CD4-positive, alpha-beta T cell treated with Interleukin-6 for 4 hours (primary cell): Measurements from ENCODE around the gene APBB3.
A peak's percentile ranks its signal among the peaks of the same experiment; 100 is the strongest.

Source experiments
- DNase-seq: peaks from one replicate; pipeline ENCODE4 v3.0.0-alpha.2; 2020; ENCODE audit warnings: mixed read lengths

Gene APBB3

DNA sequence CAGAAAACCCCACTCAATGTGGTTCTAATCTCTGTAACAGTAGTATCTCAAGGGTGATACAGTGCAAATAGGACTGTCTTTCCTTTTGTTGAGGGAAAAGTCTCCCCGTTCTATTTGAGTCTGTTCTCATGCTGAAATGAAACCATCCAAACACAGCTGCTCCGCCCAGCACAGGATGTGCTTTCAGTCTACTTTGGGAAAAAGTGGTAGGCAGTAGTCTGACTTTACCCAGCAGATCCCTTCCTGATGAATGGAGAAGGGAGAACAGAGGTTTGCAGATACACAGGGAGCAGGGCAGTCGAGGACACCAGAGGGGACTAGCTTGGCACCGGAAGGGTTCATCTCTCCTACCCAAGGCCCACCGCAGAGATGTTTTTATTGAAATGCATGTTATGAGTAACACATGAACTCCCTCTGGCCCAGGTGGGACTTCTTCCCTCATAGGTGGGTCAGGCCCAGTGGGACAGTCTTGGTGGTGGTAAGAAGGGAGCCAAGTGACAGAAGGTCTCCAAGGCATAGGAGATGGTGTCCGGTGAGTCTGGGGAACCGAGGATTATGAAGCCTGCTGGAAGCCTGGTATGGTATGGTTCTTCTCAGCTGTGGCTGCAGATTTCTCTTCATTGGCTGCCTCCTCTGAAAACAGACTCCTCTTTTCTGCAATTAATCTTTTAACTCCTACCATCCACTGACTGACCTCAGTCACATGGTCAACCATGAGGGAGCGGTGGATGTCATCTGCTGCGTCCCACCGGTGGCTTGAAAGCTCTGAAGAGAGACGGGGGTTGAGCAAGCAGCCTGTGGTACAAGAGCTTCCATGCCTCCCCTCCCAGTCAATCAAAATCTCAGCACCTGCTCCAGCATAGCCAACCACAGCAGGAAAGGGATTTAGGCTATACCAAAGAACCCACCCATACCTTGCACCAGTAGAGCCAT is 14.0 kb downstream of the APBB3 start:
- DNase-seq, result no peak

DNA sequence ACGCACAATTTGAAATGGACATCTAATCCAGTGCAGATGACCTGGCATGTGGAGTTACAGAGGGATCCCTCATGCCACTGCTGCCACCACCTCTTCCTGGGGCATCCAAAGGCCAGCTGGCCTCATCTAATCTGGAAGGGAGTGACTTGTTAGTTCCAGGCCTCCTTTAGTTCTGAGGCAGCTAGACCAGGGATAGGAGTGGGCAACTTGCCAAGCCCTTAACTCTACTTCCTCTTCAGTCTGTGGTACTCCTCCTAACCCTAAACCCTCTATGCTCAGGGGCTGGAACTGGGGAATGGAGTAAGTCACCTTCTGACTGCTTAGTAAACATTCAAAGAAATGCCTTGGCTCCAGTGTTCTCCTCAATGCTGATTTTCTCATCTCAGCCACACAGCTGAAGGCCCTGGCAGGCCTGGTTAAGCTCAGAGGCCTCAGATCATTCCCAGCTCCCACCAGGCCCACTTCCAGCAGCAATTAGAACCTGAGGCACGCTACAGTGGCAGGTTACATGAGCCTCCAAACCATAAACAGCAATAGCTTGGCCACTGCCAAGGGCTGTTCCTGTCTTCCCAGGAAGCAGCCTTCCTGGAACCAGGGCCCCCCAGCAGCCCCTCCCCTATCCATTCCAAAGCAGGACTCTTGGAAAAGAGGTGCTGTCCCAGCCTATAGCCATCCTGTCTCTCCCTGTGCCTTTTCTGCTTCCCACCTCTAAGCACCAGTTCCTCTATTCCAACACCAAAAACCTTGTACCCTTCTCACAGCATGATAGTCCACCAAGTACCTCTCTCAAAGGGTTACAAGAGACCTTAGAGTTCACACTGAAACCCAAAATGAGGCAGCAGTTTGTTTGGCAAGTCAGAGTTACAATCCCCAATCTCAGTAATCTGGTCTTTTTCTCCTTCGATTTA is 14.9 kb downstream of the APBB3 start:
- DNase-seq, result peak; percentile 42

DNA sequence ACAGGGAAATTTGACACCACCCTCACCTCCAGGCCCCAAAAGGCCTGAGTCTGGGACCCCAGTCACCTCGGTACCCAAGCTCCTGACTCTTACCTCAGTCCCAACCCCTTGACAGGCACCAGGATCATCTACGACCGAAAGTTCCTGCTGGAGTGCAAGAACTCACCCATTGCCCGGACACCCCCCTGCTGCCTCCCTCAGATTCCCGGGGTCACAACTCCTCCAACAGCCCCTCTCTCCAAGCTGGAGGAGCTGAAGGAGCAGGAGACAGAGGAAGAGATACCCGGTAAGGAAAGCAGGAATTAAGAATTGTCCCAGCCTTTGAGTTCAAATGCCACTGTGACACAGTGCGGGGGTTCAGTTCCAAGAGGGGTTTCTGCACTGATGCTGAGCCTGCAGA is 15.6 kb downstream of the APBB3 start:
- no peak for DNase-seq

DNA sequence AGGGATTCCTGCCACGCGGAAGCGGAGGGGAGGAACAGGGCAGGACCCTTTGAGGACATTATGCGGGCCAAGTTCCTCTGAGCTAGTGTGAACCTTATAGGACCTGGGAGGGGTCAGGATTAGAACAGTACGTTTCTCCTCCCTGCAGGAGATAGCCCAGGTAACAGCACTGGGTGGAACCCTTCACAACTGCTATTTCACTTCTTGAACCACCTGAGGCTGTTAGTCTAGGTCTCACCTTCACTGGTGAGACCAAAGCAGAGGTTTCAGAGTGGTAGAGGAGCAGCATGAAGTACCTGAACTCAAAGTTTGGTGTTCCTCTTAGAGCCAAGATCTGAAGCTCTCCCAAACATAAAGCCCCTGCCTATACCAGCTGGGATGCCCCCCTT is 16.1 kb downstream of the APBB3 start:
- no peak for DNase-seq

DNA sequence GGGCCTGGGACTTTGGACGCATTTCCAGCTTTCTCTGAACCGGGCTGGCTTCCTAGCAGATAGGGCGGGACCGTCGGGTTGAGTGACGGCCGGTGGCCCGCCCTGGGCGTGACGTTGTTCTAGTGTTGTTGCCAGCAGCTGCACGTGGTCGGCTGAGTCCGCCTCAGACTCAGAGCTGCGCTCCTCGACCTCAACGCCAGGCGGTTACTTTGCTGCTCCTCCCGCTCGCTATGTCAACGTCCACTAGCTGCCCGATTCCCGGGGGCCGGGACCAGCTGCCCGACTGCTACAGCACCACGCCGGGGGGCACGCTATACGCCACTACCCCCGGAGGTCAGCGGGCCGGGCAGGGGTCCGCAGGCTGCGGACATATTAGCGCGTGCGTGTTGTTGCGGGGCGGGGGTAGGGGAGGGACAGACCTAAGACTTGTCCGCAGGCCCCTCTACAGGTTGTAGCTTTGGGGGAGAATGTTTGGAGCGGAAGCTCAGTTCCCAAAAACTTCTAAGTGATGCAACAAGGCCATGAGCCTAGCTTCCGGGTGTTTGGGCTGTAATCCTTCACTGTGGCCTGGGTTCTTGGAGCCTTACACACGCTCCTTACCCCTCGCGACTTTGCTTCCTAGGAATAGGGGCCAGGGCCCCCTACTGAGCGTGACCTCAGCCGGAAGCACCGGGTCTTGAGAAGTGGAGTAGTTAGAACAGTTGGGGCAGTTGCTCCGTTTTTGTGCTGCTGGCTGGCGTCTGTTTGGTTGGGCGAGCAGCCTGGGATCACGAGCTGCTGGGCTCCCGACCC is 16.7 kb downstream of the APBB3 start, which contains the start of gene EIF4EBP3:
TSS of gene EIF4EBP3 (plus strand) at position 155 of the 792 bp plus-strand sequence. CDS start at position 231, 76 bp downstream.
- DNase-seq, result peak; percentile 91

DNA sequence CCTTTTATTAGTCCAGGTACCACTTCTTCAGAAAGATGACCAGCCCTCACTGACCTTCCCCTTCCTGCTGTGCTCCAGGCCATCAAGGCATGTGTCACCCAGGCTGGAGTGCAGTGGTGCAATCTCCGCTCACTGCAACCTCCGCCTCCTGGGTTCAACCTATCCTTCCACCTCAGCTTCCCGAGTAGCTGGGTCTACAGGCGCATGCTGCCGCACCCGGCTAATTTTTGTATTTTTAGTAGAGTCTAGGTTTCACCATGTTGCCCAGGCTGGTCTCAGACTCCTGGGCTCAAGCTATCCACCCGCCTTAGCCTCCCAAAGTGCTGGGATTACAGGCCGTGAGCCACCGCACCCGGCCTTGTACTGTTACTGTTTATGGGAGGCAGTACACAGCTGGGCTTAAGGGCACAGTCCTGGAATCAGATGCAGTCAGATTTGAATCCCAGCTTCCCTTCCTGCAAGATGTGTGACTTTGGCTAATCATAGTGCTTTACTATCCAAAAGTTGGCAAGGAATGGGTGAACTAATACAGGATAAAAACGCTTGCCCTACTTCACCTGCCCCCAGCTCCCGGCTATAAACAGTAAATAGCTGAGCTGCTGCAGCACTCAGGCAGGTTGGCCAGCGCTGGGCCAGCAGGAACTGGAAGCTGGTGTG is 17.4 kb downstream of the APBB3 start:
- DNase-seq, result no peak

DNA sequence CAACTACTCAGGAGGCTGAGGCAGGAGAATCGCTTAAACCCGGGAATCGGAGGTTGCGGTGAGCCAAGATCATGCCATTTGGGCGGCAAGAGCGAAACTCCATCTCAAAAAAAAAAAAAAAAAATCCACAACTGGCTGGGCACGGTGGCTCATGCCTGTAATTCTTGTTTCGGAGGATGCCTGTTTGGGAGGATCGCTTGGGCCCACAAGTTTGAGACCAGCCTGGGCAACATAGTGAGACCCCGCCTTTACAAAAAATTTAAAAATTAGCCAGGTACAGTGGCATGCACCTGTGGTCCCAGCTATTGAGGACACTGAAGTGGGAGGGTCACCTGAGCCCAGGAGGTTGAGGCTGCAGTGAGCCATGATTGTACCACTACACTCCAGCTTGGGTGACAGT is 18.8 kb downstream of the APBB3 start:
- DNase-seq, result no peak

DNA sequence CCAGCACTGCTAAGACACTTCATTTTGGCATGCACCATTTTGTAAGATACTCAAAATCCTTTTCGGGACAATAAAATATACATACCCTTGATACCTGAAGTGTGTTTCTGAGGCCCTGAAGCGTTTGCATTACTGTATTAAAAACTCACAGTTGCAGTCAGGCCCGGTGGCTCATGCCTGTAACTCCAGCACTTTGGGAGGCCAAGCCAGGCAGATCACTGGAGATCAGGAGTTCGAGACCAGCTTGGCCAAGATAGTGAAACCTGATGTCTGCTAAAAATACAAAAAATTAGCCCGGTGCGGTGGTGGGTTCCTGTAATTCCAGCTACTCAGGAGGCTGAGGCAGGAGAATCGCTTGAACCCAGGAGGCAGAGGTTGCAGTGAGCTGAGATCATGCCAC is 19.4 kb downstream of the APBB3 start:
- no peak for DNase-seq

DNA sequence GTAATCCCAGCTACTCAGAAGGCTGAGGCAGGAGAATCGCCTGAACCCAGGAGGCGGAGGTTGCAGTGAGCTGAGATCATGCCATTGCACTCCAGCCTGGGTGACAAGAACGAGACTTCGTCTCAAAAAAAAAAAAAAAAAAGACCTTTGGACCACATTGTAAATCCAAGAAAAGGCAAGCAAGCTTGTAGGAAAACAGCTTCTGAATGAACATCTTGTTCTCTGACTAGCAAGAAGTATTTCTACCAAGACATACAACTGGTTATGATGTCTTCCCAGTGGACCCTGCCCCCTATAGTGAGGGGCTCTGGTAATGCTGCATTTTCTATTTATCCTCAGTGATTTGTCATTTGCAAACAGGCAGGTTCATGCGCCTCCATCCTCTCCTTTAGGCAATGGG is 21.4 kb downstream of the APBB3 start:
- DNase-seq, result no peak

DNA sequence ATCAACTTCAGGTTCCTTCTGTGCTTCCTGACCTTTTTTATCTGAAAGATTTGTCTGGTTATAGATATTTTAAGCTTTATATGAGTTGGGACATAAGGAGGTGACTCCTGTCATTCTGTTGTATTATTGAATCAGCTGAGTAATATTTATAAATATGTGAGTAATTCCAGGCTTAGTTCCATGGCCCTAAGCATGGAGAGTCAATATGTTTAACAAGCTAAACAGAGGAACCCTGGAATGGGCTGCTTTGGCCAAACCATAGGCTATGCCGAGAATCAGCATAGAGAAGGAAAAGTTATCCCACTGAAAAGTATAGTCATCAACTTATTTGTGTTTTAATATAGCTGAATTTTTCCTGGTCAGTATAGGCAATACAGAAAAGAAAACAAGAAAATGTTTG is 24.2 kb downstream of the APBB3 start:
- no peak for DNase-seq

DNA sequence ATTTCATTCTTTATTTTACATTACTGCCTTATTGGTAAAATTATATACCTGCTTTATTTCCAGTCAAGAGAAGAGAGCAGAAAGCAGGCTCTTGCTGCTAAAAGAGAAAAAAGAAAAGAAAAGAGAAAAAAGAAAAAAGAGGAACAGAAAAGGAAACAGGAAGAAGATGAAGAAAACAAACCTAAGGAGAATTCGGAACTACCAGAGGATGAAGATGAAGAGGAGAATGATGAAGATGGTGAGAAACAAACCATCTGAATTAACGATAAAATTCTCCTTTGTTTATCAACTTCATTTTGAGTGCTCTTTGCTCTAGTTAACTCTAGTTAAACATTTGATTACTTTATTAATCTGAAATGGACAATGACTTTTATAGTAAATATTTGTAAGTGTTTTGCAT is 40.4 kb downstream of the APBB3 start:
- no peak for DNase-seq

DNA sequence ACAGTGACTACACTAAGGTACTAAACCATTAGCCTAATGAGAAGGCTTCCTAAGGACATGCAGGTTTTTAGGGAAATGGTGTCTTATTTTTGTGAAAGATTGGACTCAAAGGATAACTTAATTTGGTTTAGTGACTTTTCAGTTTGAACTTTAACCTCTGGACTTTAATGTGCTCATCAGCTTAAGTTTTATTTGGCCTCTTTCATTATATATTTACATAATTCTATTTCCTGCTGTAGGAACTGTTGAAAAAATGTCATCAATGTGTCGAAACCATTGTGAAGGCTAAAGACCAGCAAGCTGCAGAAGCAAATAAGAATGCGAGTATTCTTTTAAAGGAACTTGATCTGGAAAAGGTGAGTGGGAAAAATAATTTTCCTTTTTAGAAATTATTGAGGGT is 51.3 kb downstream of the APBB3 start:
- no peak for DNase-seq

DNA sequence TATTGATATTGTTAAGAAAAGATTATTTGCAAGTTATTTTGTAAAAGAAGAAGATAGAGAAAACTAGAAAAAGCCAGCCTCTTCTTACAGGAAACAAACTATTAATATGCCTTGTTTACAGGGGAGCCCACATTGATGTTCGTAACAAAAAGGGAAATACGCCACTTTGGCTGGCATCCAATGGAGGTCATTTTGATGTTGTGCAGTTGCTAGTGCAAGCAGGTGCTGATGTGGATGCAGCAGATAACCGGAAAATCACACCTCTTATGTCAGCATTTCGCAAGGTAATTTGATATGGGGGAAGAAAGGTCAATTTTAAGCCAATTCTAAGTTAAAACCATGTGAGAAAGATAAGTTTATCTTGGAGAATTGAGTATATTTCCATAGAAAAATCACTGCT is 54.5 kb downstream of the APBB3 start:
- DNase-seq, result no peak
